ENCODE results near the gene ARMC2. TPM values are rescaled to one million over a fixed set of nuclear protein-coding genes. Genes with fewer than 3 reads are reported as not detected.
"Not testable (repeated sequence)": the region's sequence is repeated elsewhere in the genome, so short reads cannot be mapped to it uniquely, and the experiment has no call there.

ARMC2 gene
- total RNA-seq, 1 donor from 2014 or later: 1.1 TPM

DNA sequence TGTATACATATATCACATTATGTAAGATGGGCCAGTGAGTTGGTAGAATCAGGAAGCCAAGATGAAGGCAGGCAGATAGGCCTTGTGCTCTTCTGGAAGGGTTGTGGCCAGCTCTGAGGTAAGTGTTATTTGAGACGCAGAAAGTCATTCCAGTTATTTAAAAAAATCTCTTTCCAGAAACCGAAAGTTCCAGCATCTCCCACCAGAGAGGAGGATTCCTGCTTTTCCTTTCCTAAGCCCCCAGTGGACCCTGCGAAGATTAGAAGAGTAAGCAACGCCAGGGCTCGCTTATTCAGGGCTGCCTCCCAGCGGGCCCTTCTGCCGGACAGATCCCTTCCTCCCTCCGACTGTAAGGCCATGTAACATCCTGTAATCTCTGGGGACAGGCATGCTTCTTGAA lies 20.4 kb downstream of the ARMC2 start:
- DNase-seq (ENCODE audit: low spot score) (no peak), ATAC-seq (no peak)

GRCh38 chr6:108869876-108870275 lies 21.7 kb downstream of the ARMC2 start:
- ATAC-seq: no peak

GRCh38 chr6:108870357-108870756 lies 22.1 kb downstream of the ARMC2 start:
- no peak for DNase-seq (ENCODE audit: low spot score)
- ATAC-seq: no peak

More at GRCh38 chr6:108869876-108870275, 21.7 kb downstream of the ARMC2 start:
- DNase-seq (ENCODE audit: low spot score): no peak

DNA sequence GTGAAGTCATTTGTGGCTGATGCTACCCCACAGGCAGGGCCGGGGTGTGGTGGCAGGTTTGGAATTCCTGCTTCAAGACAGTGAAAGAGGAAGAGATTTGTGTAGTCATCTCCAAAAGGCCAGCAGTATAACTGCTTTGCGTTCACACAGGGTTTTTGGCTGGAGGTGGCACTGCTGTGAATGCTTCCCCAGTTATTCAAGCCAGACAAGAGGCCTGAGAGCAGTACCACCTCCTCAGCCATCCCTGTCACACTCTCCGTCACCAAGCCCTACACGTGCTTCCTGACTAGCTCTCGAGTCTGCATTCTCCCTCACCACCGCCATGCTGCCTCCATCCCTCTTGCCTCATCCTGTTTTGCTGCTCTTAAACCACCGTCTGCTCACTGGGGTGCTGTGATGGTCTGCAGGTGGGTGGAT lies 23.9 kb downstream of the ARMC2 start:
- DNase-seq (ENCODE audit: low spot score) (no peak), ATAC-seq (no peak)

- ATAC-seq: no peak
- no peak for DNase-seq (ENCODE audit: low spot score)
Measured at GRCh38 chr6:108872575-108872974, 24.4 kb downstream of the ARMC2 start.

GRCh38 chr6:108873251-108873650 lies 25.0 kb downstream of the ARMC2 start:
- ATAC-seq (no peak), DNase-seq (ENCODE audit: low spot score) (no peak)

GRCh38 chr6:108873971-108874370 lies 25.7 kb downstream of the ARMC2 start:
- ATAC-seq (no peak), DNase-seq (ENCODE audit: low spot score) (no peak)

- DNase-seq (ENCODE audit: low spot score) (no peak), ATAC-seq (peak; percentile 25)
Measured at GRCh38 chr6:108874470-108875160, 26.4 kb downstream of the ARMC2 start.

DNA sequence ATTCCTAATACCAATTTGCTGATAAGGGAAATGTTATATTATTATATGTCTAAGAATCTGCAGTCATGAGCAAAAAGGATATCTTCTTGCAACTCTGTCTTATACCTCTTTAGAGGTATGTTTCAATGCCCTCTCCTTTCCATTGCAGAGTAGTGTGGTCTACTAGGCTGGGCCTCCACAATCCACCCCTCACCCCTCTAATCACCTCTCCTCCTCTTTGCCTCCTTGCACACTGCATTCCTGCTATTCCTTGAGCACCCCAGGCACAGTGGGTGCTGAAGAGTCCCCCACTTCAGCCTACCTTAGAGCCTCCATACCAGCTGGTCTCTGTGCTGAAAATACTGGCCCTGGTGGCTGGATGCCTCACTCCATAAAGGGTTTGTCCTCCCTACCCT lies 26.9 kb downstream of the ARMC2 start:
- ATAC-seq (no peak), DNase-seq (ENCODE audit: low spot score) (no peak)

DNA sequence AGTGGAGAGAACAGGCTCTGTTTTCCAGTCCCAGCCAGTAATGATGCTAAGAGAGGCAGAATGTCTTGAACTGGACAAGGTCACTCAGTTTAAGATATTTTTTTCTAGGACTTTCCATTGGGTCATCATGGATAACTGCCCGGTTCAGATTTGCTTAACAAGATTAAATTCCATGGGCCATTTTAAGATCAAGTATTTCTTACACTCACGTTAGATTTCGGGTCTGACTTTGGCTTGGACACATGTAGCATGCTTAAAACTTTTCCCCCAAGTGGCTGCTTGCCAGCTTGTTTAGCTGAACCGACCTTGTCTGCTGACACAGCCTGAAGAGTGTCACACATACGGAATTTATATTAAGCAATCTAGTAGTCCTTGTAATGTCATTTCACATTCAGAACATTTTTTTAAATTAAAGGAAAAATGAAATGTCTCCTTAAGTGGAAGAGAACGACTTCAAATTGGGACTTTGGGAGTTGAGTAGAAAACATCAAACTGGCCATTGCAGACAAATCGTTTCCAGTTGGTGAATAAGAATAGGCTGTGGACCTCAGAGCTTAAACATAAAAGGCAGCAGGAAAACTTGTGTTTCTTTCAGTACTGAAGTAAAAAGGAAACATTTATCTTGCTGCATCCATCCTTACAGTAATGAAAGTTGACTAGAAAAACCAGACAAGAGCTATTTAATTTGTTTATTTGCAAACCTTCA lies 29.0 kb downstream of the ARMC2 start:
- DNase-seq (ENCODE audit: low spot score) (no peak), ATAC-seq (peak; percentile 53)

DNA sequence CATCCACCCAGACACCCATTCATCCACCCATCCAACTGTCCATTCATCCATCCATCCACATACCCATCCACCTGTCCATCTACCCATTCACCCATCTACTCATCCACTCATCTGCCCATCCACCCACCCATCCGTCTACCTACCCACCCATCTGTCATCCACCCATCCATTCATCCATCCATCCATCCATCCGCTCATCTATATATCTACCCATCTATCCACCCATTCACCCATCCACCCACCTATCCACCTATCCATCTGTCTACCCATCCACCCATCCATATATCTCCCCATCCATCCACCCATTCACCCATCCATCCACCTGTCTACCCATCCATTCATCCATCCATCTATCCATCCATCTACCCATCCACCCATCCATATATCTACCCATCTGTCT lies 30.7 kb downstream of the ARMC2 start:
- ATAC-seq: no peak
- no peak for DNase-seq (ENCODE audit: low spot score)

DNA sequence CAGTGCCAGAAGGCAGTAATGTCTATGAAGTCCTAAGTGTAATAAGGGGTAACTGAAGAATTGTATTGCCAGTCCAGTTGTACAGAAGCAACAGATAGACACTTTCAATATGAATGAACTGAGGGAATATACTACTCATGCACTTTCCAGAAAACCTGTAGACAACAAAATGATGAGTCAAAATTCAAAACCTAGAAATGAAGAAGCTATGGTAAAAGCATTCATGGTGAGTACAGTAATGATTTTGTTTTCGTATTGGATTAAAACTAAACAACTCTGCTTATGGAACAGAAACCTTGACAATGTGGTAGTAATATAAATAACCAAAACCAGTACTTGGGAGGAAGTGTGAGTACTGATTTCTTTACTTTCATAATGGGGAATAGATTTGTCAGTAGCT lies 35.0 kb downstream of the ARMC2 start:
- DNase-seq (ENCODE audit: low spot score) (no peak), ATAC-seq (no peak)

GRCh38 chr6:108884211-108885059 lies 36.2 kb downstream of the ARMC2 start:
- DNase-seq (ENCODE audit: low spot score) (no peak), ATAC-seq (no peak)

DNA sequence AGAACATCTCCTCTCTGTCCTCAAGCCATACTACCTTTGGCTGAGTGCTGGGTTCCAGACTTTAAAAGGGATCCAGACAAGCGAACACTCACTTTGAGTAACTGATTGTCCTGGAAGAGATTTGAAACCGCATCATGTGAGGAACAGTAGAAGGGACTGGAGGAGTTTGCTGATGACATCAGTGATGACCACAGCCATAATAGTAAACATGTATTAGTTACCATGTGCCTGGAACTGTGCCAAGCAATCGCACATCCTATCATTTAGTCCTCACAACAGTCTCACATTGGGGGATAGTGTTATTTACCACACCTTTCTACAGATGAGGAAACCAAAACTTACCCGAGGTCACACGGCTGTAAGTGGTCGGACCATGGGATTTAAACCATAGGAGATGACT lies 39.8 kb downstream of the ARMC2 start:
- ATAC-seq (no peak), DNase-seq (ENCODE audit: low spot score) (no peak)

DNA sequence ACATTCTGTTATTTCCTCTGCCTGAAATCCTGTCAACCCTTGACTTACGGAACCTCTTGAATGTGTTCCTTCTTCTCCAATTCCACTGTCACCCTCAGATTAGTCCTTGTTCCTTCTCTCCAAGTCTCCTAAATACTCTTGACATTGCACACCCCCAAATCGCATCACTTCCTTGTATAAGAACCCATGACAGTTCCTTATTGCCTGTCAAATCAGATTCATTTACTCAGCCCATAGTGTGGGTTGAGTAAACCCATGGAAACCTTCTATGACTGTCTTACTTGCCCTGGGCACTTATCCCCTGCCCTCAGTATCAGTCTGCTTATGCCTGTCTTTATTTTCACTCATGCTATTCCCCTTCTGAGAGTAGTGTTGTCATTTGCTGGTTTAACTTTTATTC lies 40.5 kb downstream of the ARMC2 start:
- DNase-seq (ENCODE audit: low spot score) (no peak), ATAC-seq (peak; percentile 17)

- not testable (repeated sequence) for ATAC-seq; DNase-seq (ENCODE audit: low spot score)
Measured at GRCh38 chr6:108890898-108891297, 42.7 kb downstream of the ARMC2 start.

- no peak for DNase-seq (ENCODE audit: low spot score)
- ATAC-seq: no peak
Measured at GRCh38 chr6:108895571-108895970, 47.3 kb downstream of the ARMC2 start.

- ATAC-seq (no peak), DNase-seq (ENCODE audit: low spot score) (no peak)
Measured at GRCh38 chr6:108896111-108896661, 48.0 kb downstream of the ARMC2 start.

DNA sequence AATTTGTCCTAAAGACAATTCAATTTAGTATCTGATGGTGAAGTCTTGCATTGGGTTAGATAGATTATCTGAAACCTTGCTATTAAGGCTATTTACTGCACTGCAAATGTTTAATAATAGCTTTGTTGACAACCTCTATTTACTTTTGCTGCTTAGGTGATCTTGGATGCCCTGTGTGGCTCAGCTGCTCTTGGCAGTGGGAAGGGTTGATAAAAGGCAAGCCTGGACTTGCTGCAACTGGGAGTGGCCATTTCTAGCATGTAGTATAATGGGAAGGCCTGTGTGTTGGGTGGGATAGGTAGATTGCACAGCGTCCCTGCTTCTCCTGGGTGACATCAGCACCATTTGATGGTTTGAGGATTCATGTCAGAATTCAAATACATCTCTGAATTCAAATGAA lies 49.1 kb downstream of the ARMC2 start:
- ATAC-seq (peak; percentile 96), DNase-seq (ENCODE audit: low spot score) (peak; percentile 61)

DNA sequence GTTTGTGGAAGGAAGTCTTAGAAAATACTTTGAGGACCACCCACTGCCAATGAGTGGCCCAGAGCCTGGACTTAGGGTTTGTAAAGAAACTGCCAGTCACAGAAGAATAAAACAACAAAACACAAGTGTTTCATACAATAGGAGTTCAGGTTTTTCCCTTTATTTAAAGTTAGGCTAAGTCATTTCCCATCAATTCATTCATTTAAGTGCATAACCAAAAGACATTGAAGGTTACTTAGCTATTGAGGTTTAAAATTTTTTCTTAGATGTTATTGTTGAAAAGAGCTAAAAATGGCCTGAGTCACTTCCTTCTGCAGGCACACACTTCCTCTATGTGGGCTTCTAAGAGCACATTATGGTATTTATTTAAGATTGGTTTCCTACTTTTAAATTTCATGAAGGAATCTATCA lies 54.2 kb downstream of the ARMC2 start:
- no peak for DNase-seq (ENCODE audit: low spot score)
- no peak for ATAC-seq

GRCh38 chr6:108903796-108904195 lies 55.6 kb downstream of the ARMC2 start:
- DNase-seq (ENCODE audit: low spot score) (no peak), ATAC-seq (no peak)

Data from left lobe of liver (tissue), 2 donors.